ENCODE data around the gene ATRNL1. TPM values are rescaled to one million over a fixed set of nuclear protein-coding genes. Genes with fewer than 3 reads are reported as not detected.

The ATRNL1 gene
- total RNA-seq, 4 donors from 2014 or later: 0.93 to 19.0 (median 8.7) TPM

- TF ChIP-seq CTCF (IDR thresholded peaks at IDR 0.05) (no peak), POLR2AphosphoS5 (IDR thresholded peaks at IDR 0.05) (no peak)
- Histone ChIP-seq H3K27me3 (no peaks in the 10 kb centered on the region), H3K27ac (no peak overlapping the region), H3K4me1 (no peaks in the 10 kb centered on the region), H3K4me3 (no peak overlapping the region), H3K9me3 (no peaks in the 10 kb centered on the region), H3K36me3 (no peaks in the 10 kb centered on the region)
- WGBS, 2 donors (ENCODE audit: low coverage in 1 of 2): 70 to 89% methylated on average over 1 to 3 of the region's 4 CpGs
- no peak for ATAC-seq
Measured at GRCh38 chr10:115882021-115882420, 788.9 kb downstream of the ATRNL1 start.

- WGBS, 2 donors (ENCODE audit: low coverage in 1 of 2): 95 to 100% methylated on average over 1 of the region's 1 CpG
- Histone ChIP-seq H3K27me3 (no peaks in the 10 kb centered on the region), H3K36me3 (no peaks in the 10 kb centered on the region), H3K27ac (no peak overlapping the region), H3K9me3 (no peaks in the 10 kb centered on the region), H3K4me1 (no peaks in the 10 kb centered on the region), H3K4me3 (no peak overlapping the region)
- ATAC-seq: no peak
- TF ChIP-seq EP300 (IDR thresholded peaks at IDR 0.05) (no peak), POLR2AphosphoS5 (IDR thresholded peaks at IDR 0.05) (no peak), POLR2A (IDR thresholded peaks at IDR 0.05) (no peak), CTCF (IDR thresholded peaks at IDR 0.05) (no peak)
Measured at GRCh38 chr10:115883372-115883771, 790.2 kb downstream of the ATRNL1 start.

- 92% methylated on average over 5 of the region's 5 CpGs for WGBS, 2 donors (ENCODE audit: low coverage in 1 of 2)
- H3K9me3 ChIP-seq: no peaks in the 10 kb centered on the region
- no peaks in the 10 kb centered on the region for H3K27me3 ChIP-seq
- H3K36me3 ChIP-seq: no peaks in the 10 kb centered on the region
- no peak overlapping the region for H3K27ac ChIP-seq
- TF ChIP-seq POLR2AphosphoS5 (IDR thresholded peaks at IDR 0.05) (no peak), CTCF (IDR thresholded peaks at IDR 0.05) (no peak), POLR2A (IDR thresholded peaks at IDR 0.05) (no peak), EP300 (IDR thresholded peaks at IDR 0.05) (no peak)
- no peak overlapping the region for H3K4me3 ChIP-seq
- no peaks in the 10 kb centered on the region for H3K4me1 ChIP-seq
- ATAC-seq: no peak
Measured at GRCh38 chr10:115884331-115884730, 791.2 kb downstream of the ATRNL1 start.

GRCh38 chr10:115895166-115895565 lies 802.0 kb downstream of the ATRNL1 start:
- no peaks in the 10 kb centered on the region for H3K27me3 ChIP-seq
- 88 to 100% methylated on average over 2 to 7 of the region's 7 CpGs for WGBS, 2 donors (ENCODE audit: low coverage in 1 of 2)
- no peaks in the 10 kb centered on the region for H3K4me1 ChIP-seq
- no peak for ATAC-seq
- H3K36me3 ChIP-seq: no peaks in the 10 kb centered on the region
- H3K4me3 ChIP-seq: no peak overlapping the region
- no peaks in the 10 kb centered on the region for H3K9me3 ChIP-seq
- no peak overlapping the region for H3K27ac ChIP-seq
- TF ChIP-seq POLR2AphosphoS5 (IDR thresholded peaks at IDR 0.05): no peak
- no peak for TF ChIP-seq POLR2A (IDR thresholded peaks at IDR 0.05)
- TF ChIP-seq EP300 (IDR thresholded peaks at IDR 0.05): no peak
- no peak for TF ChIP-seq CTCF (IDR thresholded peaks at IDR 0.05)

- no peak for ATAC-seq
- H3K27me3 ChIP-seq: no peaks in the 10 kb centered on the region
- H3K4me3 ChIP-seq: no peak overlapping the region
- H3K36me3 ChIP-seq: no peaks in the 10 kb centered on the region
- no peak for TF ChIP-seq EP300 (IDR thresholded peaks at IDR 0.05)
- TF ChIP-seq POLR2AphosphoS5 (IDR thresholded peaks at IDR 0.05): no peak
- TF ChIP-seq CTCF (IDR thresholded peaks at IDR 0.05): no peak
- TF ChIP-seq POLR2A (IDR thresholded peaks at IDR 0.05): no peak
- H3K9me3 ChIP-seq: no peaks in the 10 kb centered on the region
- H3K4me1 ChIP-seq: no peaks in the 10 kb centered on the region
- no peak overlapping the region for H3K27ac ChIP-seq
- no CpG with 5 or more reads among the region's 3 CpGs for WGBS, 2 donors (ENCODE audit: low coverage in 1 of 2)
Measured at GRCh38 chr10:115898242-115898641, 805.1 kb downstream of the ATRNL1 start.
